Measurements from ENCODE around the gene ICAM2. TPM values are rescaled to one million over a fixed set of nuclear protein-coding genes. Genes with fewer than 3 reads are reported as not detected.
"Not testable (repeated sequence)": the region's sequence is repeated elsewhere in the genome, so short reads cannot be mapped to it uniquely, and the experiment has no call there.

The ICAM2 gene
- total RNA-seq, 1 experiment from 2014 or later: 0.33 TPM

GRCh38 chr17:63984651-63985386, 35.6 kb downstream of the ICAM2 start:
- ChIA-PET POLR2A (no interaction called here), CTCF (interaction anchor here (0.6 to 3.8 kb wide), 21 partner anchors 9 to 149 kb away, joined by 3 to 26 read pairs (median 7); partner anchors contain the start of genes CSHL1, GH1, GH2 and PRR29)
- no peak for ATAC-seq
- H3K4me3 Mint-ChIP-seq: no peak overlapping the region
- H3K4me1 Mint-ChIP-seq: peaks cover 15% of the 10 kb centered on the region
- DNase-seq (ENCODE audit: low spot score): no peak
- no peak for TF ChIP-seq ESRRA (CRISPR knock-in tag; IDR thresholded peaks at IDR 0.05; ENCODE audit: borderline replicate concordance)
- H3K27me3 Mint-ChIP-seq (ENCODE audit: low read depth): peaks cover 4% of the 10 kb centered on the region; the same call in 1 of the 2 replicates
- no peak overlapping the region for H3K27ac Mint-ChIP-seq
- peaks cover 16% of the 10 kb centered on the region for H3K9me3 Mint-ChIP-seq
- peaks cover 10% of the 10 kb centered on the region for H3K36me3 Mint-ChIP-seq

GRCh38 chr17:63984236-63984635, 36.2 kb downstream of the ICAM2 start:
- ChIA-PET POLR2A (no interaction called here), CTCF (interaction anchor here (0.7 to 2.9 kb wide), 7 partner anchors 33 to 77 kb away, joined by 3 to 26 read pairs (median 4); partner anchors contain the start of gene GH1)
- Mint-ChIP-seq H3K9me3 (peaks cover 16% of the 10 kb centered on the region), H3K36me3 (peaks cover 10% of the 10 kb centered on the region), H3K4me1 (peaks cover 10% of the 10 kb centered on the region), H3K4me3 (no peak overlapping the region), H3K27me3 (ENCODE audit: low read depth) (peaks cover 4% of the 10 kb centered on the region; the same call in 1 of the 2 replicates), H3K27ac (no peak overlapping the region)
- ATAC-seq (no peak), DNase-seq (ENCODE audit: low spot score) (no peak)
- no peak for TF ChIP-seq ZBTB21 (CRISPR knock-in tag; IDR thresholded peaks at IDR 0.05; ENCODE audit: borderline replicate concordance)
- TF ChIP-seq SP1 (CRISPR knock-in tag; conservative IDR thresholded peaks at IDR 0.05): no peak

GRCh38 chr17:63983320-63983719, 37.1 kb downstream of the ICAM2 start:
- peaks cover 5% of the 10 kb centered on the region for H3K4me1 Mint-ChIP-seq
- ATAC-seq (no peak), DNase-seq (ENCODE audit: low spot score) (no peak)
- H3K36me3 Mint-ChIP-seq: peaks cover 10% of the 10 kb centered on the region
- CTCF ChIA-PET: interaction anchor here (0.6 to 1.6 kb wide), 2 partner anchors 36 to 42 kb away, joined by 3 to 7 read pairs; no protein-coding TSS in a partner anchor
- H3K27ac Mint-ChIP-seq: no peak overlapping the region
- H3K4me3 Mint-ChIP-seq: no peak overlapping the region
- peaks cover 4% of the 10 kb centered on the region; the same call in 1 of the 2 replicates for H3K27me3 Mint-ChIP-seq (ENCODE audit: low read depth)
- POLR2A ChIA-PET: no interaction called here
- no peak for TF ChIP-seq ZNF219 (CRISPR knock-in tag; IDR thresholded peaks at IDR 0.05; ENCODE audit: borderline replicate concordance)
- no peak for TF ChIP-seq MAX (CRISPR knock-in tag; IDR thresholded peaks at IDR 0.05)
- no peak for TF ChIP-seq ZNF263 (CRISPR knock-in tag; IDR thresholded peaks at IDR 0.05; ENCODE audit: low read depth)
- no peak for TF ChIP-seq OVOL2 (CRISPR knock-in tag; IDR thresholded peaks at IDR 0.05; ENCODE audit: borderline replicate concordance)
- no peak for TF ChIP-seq ZNF423 (CRISPR knock-in tag; IDR thresholded peaks at IDR 0.05)
- H3K9me3 Mint-ChIP-seq: peaks cover 16% of the 10 kb centered on the region

GRCh38 chr17:63982641-63983040, 37.8 kb downstream of the ICAM2 start:
- POLR2A ChIA-PET; ATAC-seq; DNase-seq (ENCODE audit: low spot score); H3K4me3 Mint-ChIP-seq; H3K27me3 Mint-ChIP-seq (ENCODE audit: low read depth); H3K4me1 Mint-ChIP-seq; H3K27ac Mint-ChIP-seq; CTCF ChIA-PET: not testable (repeated sequence)
- peaks cover 16% of the 10 kb centered on the region for H3K9me3 Mint-ChIP-seq
- H3K36me3 Mint-ChIP-seq: peaks cover 10% of the 10 kb centered on the region

GRCh38 chr17:63978272-63979200, 41.9 kb downstream of the ICAM2 start:
- TF ChIP-seq ATF3 (CRISPR knock-in tag; conservative IDR thresholded peaks at IDR 0.05) (no peak), ZMAT4 (CRISPR knock-in tag; IDR thresholded peaks at IDR 0.05) (no peak), IRF1 (CRISPR knock-in tag; IDR thresholded peaks at IDR 0.05) (no peak)
- CTCF ChIA-PET: interaction anchor here (1.0 to 5.0 kb wide), 8 partner anchors 9 to 88 kb away, joined by 3 to 20 read pairs (median 5); partner anchors contain the start of gene GH1
- peaks cover 10% of the 10 kb centered on the region for H3K36me3 Mint-ChIP-seq
- H3K27ac Mint-ChIP-seq: no peak overlapping the region
- no peak for ATAC-seq
- H3K4me3 Mint-ChIP-seq: no peak overlapping the region
- peaks cover 16% of the 10 kb centered on the region for H3K9me3 Mint-ChIP-seq
- H3K4me1 Mint-ChIP-seq: 0 out of 2 replicates have a peak, but pooled peaks cover 5% of the 10 kb centered on the region
- DNase-seq (ENCODE audit: low spot score): no peak
- POLR2A ChIA-PET: no interaction called here
- H3K27me3 Mint-ChIP-seq (ENCODE audit: low read depth): peaks cover 4% of the 10 kb centered on the region
